NCI-H2107 treated with DMSO at 0.1 percent for 48 hours (cell line): ENCODE data around the gene PRKAG3.
A peak's percentile ranks its signal among the peaks of the same experiment; 100 is the strongest.

Source experiments
- DNase-seq: peaks from one replicate; lab custom pipeline; 2025; ENCODE audit not compliant: unreplicated experiment; lab: John Stamatoyannopoulos, UW

The PRKAG3 gene

GRCh38 chr2:218815649-218816048 is 16.0 kb downstream of the PRKAG3 start:
- DNase-seq: no peak

- no peak for DNase-seq
Observed at GRCh38 chr2:218815244-218815637, 16.4 kb downstream of the PRKAG3 start.

GRCh38 chr2:218814540-218815243 is 16.9 kb downstream of the PRKAG3 start:
- no peak for DNase-seq

GRCh38 chr2:218813771-218814460 is 17.7 kb downstream of the PRKAG3 start:
- no peak for DNase-seq

- no peak for DNase-seq
Observed at GRCh38 chr2:218812861-218813260, 18.7 kb downstream of the PRKAG3 start.

GRCh38 chr2:218812096-218812815 is 19.3 kb downstream of the PRKAG3 start:
- DNase-seq: no peak

- no peak for DNase-seq
Observed at GRCh38 chr2:218811382-218811781, 20.2 kb downstream of the PRKAG3 start.

- DNase-seq: no peak
Observed at GRCh38 chr2:218810256-218810655, 21.3 kb downstream of the PRKAG3 start.

GRCh38 chr2:218809515-218809914 is 22.1 kb downstream of the PRKAG3 start:
- no peak for DNase-seq

GRCh38 chr2:218807626-218808025 is 24.0 kb downstream of the PRKAG3 start:
- no peak for DNase-seq

- DNase-seq: peak; percentile 96
Observed at GRCh38 chr2:218806346-218806978, 25.1 kb downstream of the PRKAG3 start.

GRCh38 chr2:218805627-218806026 is 26.0 kb downstream of the PRKAG3 start:
- peak; percentile 14 for DNase-seq

GRCh38 chr2:218804817-218805216 is 26.8 kb downstream of the PRKAG3 start:
- DNase-seq: no peak

GRCh38 chr2:218802386-218802994 is 29.1 kb downstream of the PRKAG3 start:
- no peak for DNase-seq

- no peak for DNase-seq
Observed at GRCh38 chr2:218799990-218800389, 31.6 kb downstream of the PRKAG3 start.

- no peak for DNase-seq
Observed at GRCh38 chr2:218798767-218799504, 32.7 kb downstream of the PRKAG3 start.

- no peak for DNase-seq
Observed at GRCh38 chr2:218796691-218797090, 34.9 kb downstream of the PRKAG3 start.

- no peak for DNase-seq
Observed at GRCh38 chr2:218792433-218792832, 39.2 kb downstream of the PRKAG3 start.

- DNase-seq: no peak
Observed at GRCh38 chr2:218788529-218789255, 42.9 kb downstream of the PRKAG3 start.

- DNase-seq: no peak
Observed at GRCh38 chr2:218786133-218786532, 45.5 kb downstream of the PRKAG3 start.
